HFF-Myc (cell line): Measurements from ENCODE around the gene ARRB1.

ENCODE experiments used
- DNase-seq: peaks from one replicate; pipeline ENCODE4 v3.0.0-alpha.2; 2011; ENCODE audit warnings: low read depth; ENCODE audit errors: extremely low read depth
- H3K4me3 ChIP-seq: replicated peaks from 2 replicates; pipeline ENCODE4 v1.5.1; 2011; ENCODE audit warnings: low read depth, mild to moderate bottlenecking, control low read depth, low read length
- TF ChIP-seq, protein P1 (sequence below): IDR thresholded peaks from 2 replicates; pipeline ENCODE4 v1.5.1; 2012; ENCODE audit warnings: mild to moderate bottlenecking, low read depth, low read length, control low read depth; ENCODE audit errors: missing control alignments

ARRB1 gene

DNA sequence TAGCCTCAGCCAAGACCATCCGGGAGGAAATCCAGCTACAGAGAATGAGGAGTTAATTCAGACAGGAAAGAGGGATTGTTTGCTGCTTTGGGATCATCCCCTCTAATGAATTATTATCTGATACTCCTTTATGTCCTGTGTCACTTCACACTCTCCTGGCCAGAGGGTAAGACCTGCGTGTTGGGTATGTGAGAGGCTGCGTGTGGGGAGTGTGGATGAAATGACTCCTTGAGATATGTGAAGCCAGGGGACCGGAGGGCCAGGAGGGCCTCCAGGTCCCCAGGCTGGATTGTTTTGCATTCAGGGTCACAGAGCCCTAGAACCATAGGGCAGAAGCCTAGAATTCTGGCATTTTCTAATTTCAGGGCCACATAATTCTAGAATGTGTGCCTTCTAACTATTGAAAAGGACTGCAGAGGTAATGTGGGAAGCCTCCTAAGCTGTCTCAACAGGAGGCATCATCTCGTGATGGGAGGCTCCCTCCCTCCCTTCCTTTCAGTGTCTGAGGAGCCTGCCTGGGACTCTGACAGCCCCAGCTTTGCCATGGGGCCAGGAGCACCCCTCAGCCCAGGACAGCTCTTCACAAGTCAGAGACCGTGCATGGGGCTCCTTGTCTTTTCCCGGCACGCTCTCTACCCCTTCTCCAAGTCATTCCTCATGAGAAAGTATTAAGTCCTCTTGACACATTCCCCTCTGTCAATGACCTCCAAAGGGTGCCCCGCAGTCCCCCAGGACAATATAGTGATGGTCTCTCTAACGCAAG, 107.2 kb downstream of the ARRB1 start:
- DNase-seq = no peak
- TF ChIP-seq, protein P1, sequence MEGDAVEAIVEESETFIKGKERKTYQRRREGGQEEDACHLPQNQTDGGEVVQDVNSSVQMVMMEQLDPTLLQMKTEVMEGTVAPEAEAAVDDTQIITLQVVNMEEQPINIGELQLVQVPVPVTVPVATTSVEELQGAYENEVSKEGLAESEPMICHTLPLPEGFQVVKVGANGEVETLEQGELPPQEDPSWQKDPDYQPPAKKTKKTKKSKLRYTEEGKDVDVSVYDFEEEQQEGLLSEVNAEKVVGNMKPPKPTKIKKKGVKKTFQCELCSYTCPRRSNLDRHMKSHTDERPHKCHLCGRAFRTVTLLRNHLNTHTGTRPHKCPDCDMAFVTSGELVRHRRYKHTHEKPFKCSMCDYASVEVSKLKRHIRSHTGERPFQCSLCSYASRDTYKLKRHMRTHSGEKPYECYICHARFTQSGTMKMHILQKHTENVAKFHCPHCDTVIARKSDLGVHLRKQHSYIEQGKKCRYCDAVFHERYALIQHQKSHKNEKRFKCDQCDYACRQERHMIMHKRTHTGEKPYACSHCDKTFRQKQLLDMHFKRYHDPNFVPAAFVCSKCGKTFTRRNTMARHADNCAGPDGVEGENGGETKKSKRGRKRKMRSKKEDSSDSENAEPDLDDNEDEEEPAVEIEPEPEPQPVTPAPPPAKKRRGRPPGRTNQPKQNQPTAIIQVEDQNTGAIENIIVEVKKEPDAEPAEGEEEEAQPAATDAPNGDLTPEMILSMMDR = no peak
- H3K4me3 ChIP-seq = no peak overlapping the region

DNA sequence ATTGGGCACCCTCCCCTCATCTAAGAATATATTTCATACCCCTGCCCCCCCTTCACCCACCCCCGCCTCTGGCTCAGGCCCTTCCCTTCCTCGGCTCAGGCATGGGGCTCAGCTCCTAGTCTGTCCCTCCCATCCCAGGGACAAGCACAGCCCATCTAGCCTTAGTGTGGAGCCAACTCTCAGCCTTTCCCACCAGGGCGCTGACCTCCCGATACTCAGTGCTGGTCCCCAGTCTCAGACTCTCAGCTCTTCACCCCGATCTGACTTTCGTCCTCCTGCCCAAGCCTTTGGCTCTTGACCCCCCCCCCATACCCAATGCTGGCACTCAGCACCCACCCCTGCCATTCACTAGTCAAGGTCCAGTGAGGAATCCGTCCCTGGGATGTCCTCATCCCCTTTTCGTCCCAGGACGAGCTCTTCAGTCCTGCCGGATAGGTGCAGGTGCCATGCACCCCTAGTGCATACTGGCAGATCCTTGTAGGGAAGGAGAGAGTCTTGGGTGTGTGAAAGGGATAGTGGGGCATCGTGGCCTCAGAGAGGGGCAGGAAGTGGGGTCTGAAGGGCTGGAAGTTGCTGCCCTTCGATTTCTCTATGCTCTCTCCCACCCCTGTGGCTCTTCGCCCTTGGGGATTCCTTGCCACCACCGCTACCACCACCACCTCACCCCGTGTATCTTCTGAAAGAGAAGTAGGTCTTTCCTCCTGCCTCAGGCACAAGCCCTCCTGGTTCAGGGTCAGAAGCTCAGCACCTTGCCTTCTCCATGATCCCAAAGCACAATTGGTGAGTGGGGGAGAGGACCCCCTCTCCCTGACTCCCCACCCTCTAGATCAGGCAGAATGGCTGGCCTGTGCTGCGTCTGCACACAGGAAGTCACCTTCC, 108.5 kb downstream of the ARRB1 start:
- DNase-seq = no peak
- no peak overlapping the region for H3K4me3 ChIP-seq
- TF ChIP-seq, protein P1 = no peak

DNA sequence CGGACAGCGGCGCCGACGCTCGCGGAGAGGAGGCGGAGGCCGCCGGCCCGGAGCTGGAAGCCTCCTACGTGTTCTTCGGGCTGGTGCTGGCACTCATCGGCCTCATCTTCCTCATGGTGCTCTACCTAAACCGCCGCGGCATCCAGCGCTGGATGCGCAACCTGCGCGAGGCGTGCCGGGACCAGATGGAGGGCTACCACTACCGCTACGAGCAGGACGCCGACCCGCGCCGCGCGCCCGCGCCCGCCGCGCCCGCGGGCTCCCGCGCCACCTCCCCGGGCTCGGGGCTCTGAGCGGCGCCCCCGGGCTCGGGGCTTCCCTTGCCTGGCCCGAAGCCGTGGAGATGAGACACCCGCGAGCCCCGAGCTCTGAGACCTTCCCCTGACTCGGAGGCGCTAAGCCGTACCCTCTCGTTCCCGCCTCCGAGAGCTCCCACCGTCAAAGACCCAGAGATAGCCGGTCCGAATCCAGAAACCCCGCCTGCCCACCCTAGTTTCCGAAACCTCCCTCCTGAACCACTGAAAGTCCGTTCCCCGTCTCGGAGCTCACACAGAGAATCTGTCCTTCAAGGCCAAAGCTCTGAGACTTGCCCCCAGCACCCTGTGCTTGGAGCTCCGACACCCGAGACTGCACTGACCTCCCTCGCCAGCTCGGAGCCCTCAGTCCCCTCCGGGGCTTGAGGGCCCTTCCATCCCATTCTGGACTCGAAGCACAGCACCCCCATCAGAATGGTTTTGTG, 109.4 kb downstream of the ARRB1 start:
- TF ChIP-seq, protein P1 = no peak
- DNase-seq = no peak
- H3K4me3 ChIP-seq = peak overlapping the region; percentile 13; the same call in 1 of the 2 replicates

DNA sequence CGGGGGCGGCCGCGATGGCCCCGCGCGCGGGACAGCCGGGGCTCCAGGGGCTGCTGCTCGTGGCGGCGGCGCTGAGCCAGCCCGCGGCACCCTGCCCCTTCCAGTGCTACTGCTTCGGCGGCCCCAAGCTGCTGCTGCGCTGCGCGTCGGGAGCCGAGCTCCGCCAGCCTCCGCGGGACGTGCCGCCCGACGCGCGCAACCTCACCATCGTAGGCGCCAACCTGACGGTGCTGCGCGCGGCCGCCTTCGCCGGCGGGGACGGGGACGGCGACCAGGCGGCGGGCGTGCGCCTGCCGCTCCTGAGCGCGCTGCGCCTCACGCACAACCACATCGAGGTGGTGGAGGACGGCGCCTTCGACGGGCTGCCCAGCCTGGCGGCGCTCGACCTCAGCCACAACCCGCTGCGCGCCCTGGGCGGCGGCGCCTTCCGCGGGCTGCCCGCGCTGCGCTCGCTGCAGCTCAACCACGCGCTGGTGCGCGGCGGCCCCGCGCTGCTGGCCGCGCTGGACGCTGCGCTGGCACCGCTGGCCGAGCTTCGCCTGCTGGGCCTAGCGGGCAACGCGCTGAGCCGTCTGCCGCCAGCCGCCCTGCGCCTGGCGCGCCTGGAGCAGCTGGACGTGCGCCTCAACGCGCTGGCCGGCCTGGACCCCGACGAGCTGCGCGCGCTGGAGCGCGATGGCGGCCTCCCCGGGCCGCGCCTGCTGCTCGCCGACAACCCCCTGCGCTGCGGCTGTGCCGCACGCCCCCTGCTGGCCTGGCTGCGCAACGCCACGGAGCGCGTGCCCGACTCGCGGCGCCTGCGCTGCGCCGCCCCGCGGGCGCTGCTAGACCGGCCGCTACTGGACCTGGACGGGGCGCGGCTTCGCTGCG, 110.2 kb downstream of the ARRB1 start:
- TF ChIP-seq, protein P1 = peak; percentile 43
- peak overlapping the region; percentile 33 for H3K4me3 ChIP-seq
- peak; percentile 33 for DNase-seq

DNA sequence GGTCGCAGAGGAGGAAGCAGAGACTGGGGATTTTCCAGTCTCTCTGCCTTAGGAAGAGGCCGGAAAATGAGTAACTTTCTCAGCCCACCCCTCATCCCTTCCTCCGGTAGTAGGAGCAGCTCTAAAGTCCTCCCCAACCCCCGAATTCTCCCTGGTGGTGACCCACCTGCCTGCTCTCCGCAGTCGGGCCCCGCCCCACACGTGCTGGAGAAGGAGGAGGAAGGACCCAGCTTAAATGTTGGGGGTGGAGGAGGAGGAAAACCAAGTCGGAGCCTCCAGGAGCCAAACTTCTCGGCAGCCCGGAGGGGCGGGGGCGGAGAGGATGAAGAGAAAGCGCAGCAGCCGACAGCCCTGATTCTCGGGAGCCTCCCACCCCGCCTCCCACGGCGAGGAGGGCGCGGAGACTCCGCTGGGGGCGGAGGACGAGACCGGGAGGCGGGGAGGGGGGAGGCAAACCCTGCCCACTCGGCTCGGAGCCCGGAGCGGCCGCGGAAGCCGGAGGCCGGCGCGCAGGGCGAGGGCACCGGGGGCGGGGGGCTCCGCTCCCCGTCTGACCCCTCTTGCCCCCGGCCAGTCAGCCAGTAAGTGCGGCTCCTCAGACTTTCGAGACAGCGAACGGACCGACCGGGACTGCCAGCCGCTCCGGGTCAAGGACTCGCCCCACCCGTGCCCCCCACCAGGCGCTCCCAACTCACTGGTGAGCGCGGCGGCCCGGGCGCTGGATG, 111.0 kb downstream of the ARRB1 start, which contains the start of gene TPBGL:
Gene TPBGL, plus strand, starts transcription at position 464 of the 725 bp plus-strand sequence. CDS start 276 bp downstream, outside the sequence.
- peak within 1 kb of the TSS; percentile 33 for H3K4me3 ChIP-seq
- TF ChIP-seq, protein P1 = no peak
- no peak for DNase-seq
